Erythroblast (primary cell): ENCODE results near the gene ITGB2.

Experiments
- GATA1 ChIP-seq: IDR thresholded peaks from 2 replicates; pipeline ENCODE4 v1.6.1; 2011; ENCODE audit warnings: low read depth, mild to moderate bottlenecking, control low read depth, low read length, moderate library complexity
- POLR2A ChIP-seq: IDR thresholded peaks from 2 replicates; pipeline ENCODE4 v1.6.1; 2011; ENCODE audit warnings: mild to moderate bottlenecking, low read length

- TF ChIP-seq POLR2A (no peak), GATA1 (no peak)
Observed at GRCh38 chr21:44903050-44903685, 17.5 kb downstream of the ITGB2 start.
